ENCODE data around the gene CHST15.

DNA sequence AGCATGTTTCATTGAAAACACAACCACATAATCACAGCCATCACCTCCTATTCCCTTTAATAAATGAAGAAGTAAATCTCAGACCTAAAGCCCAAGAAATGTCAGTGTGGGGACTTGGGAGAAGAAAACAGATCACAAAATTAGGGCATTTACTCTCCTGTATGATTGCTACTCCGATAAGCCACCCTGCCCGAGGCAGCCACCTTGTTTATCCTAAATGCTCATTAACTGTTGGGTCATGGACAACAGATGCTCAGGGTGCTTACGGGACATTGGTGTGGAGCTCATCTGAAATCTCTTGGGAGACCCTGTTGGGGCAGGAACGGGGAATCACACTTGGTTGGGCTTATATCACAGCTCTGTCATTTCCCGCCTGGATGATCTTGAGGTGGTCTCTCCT, 17.5 kb upstream of the CHST15 start:
- TF ChIP-seq EZH2 (IDR thresholded peaks at IDR 0.05; ENCODE audit: insufficient read depth, poor library complexity, severe bottlenecking), result no peak
- TF ChIP-seq EZH2phosphoT487 (IDR thresholded peaks at IDR 0.05; ENCODE audit: insufficient read depth, low read depth), result no peak
